ENCODE results near the gene UGGT1. TPM values are rescaled to one million over a fixed set of nuclear protein-coding genes. Genes with fewer than 3 reads are reported as not detected.

Gene UGGT1
- total RNA-seq, 5 donors from 2014 or later (not counting 1 experiment from before 2014, with no cell fraction given) = 46.0 to 50.8 (median 48.4) TPM

DNA sequence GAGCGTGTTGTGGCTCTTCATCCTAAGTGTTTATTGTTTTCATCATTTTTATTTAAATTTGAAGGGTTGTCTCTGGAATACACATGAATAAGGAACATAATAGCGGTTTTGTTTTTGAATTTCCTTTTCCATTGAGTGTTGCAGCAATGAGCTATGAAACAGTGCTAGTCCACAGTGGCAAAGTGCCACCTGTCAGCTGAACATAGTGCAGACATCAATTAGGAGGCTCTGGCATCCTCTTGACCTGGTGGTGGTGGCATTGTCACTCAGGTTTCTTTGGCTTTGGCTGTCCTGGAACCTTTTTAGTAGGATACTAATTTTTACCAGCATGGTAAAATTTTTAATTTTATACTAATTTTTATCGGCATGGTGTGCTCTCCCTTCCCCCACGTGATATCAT is 63.2 kb downstream of the UGGT1 start:
- Histone ChIP-seq H3K4me1 (ENCODE audit: control insufficient read depth in 1 of 2, extremely low read depth in 1 of 2, insufficient read depth in 2 of 2, low read length in 2 of 2) (no peaks in the 10 kb centered on the region), H3K9me3 (no peaks in the 10 kb centered on the region), H3K4me3 (ENCODE audit: control insufficient read depth in 1 of 2, extremely low read depth in 1 of 2, low read length in 1 of 2) (no peak overlapping the region), H3K27ac (ENCODE audit: low read length) (no peak overlapping the region), H3K27me3 (replicated peaks in 1 of 2; ENCODE audit: control insufficient read depth in 2 of 2, extremely low read depth in 1 of 2, insufficient read depth in 2 of 2, low read length in 1 of 2) (no peaks in the 10 kb centered on the region), H3K36me3 (ENCODE audit: control insufficient read depth in 2 of 2, extremely low read depth in 1 of 2, insufficient read depth in 1 of 2, low read length in 1 of 2) (peaks cover 7 to 78% of the 10 kb centered on the region in 2 donors)
- ATAC-seq (replicated peaks in 1 of 4) (no peak), DNase-seq (no peak)
- Mint-ChIP-seq H3K27me3 (no peaks in the 10 kb centered on the region), H3K4me3 (no peak overlapping the region), H3K4me1 (no peaks in the 10 kb centered on the region), H3K27ac (no peak overlapping the region), H3K9me3 (no peaks in the 10 kb centered on the region), H3K36me3 (peaks cover 55% of the 10 kb centered on the region)
- CTCF ChIA-PET = no interaction called here
- POLR2A ChIA-PET = no interaction called here
- 100% methylated on average over 1 of the region's 4 CpGs for WGBS (ENCODE audit: insufficient coverage)

- H3K9me3 Mint-ChIP-seq = no peaks in the 10 kb centered on the region
- Histone ChIP-seq H3K27ac (ENCODE audit: low read length) (no peak overlapping the region), H3K27me3 (replicated peaks in 1 of 2; ENCODE audit: control insufficient read depth in 2 of 2, extremely low read depth in 1 of 2, insufficient read depth in 2 of 2, low read length in 1 of 2) (no peaks in the 10 kb centered on the region), H3K4me1 (ENCODE audit: control insufficient read depth in 1 of 2, extremely low read depth in 1 of 2, insufficient read depth in 2 of 2, low read length in 2 of 2) (no peaks in the 10 kb centered on the region), H3K4me3 (ENCODE audit: control insufficient read depth in 1 of 2, extremely low read depth in 1 of 2, low read length in 1 of 2) (no peak overlapping the region), H3K36me3 (ENCODE audit: control insufficient read depth in 2 of 2, extremely low read depth in 1 of 2, insufficient read depth in 1 of 2, low read length in 1 of 2) (peaks cover 7 to 81% of the 10 kb centered on the region in 2 donors), H3K9me3 (no peaks in the 10 kb centered on the region)
- no peak for DNase-seq
- no peak for ATAC-seq (replicated peaks in 1 of 4)
- POLR2A ChIA-PET = no interaction called here
- peaks cover 63% of the 10 kb centered on the region for H3K36me3 Mint-ChIP-seq
- CTCF ChIA-PET = no interaction called here
- 100% methylated on average over 4 of the region's 9 CpGs for WGBS (ENCODE audit: insufficient coverage)
- H3K27ac Mint-ChIP-seq = no peak overlapping the region
- no peaks in the 10 kb centered on the region for H3K4me1 Mint-ChIP-seq
- no peak overlapping the region for H3K4me3 Mint-ChIP-seq
- no peaks in the 10 kb centered on the region for H3K27me3 Mint-ChIP-seq
Observed at GRCh38 chr2:128155970-128156369, 65.0 kb downstream of the UGGT1 start.

GRCh38 chr2:128156812-128157211 is 65.8 kb downstream of the UGGT1 start:
- Mint-ChIP-seq H3K36me3 (peaks cover 59% of the 10 kb centered on the region), H3K4me1 (no peaks in the 10 kb centered on the region), H3K4me3 (no peak overlapping the region), H3K27me3 (no peaks in the 10 kb centered on the region), H3K9me3 (no peaks in the 10 kb centered on the region), H3K27ac (no peak overlapping the region)
- Histone ChIP-seq H3K36me3 (ENCODE audit: control insufficient read depth in 2 of 2, extremely low read depth in 1 of 2, insufficient read depth in 1 of 2, low read length in 1 of 2) (peaks cover 4 to 79% of the 10 kb centered on the region in 2 donors), H3K4me1 (ENCODE audit: control insufficient read depth in 1 of 2, extremely low read depth in 1 of 2, insufficient read depth in 2 of 2, low read length in 2 of 2) (no peaks in the 10 kb centered on the region), H3K9me3 (no peaks in the 10 kb centered on the region), H3K27me3 (replicated peaks in 1 of 2; ENCODE audit: control insufficient read depth in 2 of 2, extremely low read depth in 1 of 2, insufficient read depth in 2 of 2, low read length in 1 of 2) (no peaks in the 10 kb centered on the region), H3K4me3 (ENCODE audit: control insufficient read depth in 1 of 2, extremely low read depth in 1 of 2, low read length in 1 of 2) (no peak overlapping the region), H3K27ac (ENCODE audit: low read length) (no peak overlapping the region)
- ATAC-seq (replicated peaks in 1 of 4) (no peak), DNase-seq (no peak)
- ChIA-PET POLR2A (no interaction called here), CTCF (no interaction called here)
- no CpG with 5 or more reads among the region's 3 CpGs for WGBS (ENCODE audit: insufficient coverage)

- Histone ChIP-seq H3K4me1 (ENCODE audit: control insufficient read depth in 1 of 2, extremely low read depth in 1 of 2, insufficient read depth in 2 of 2, low read length in 2 of 2) (no peaks in the 10 kb centered on the region), H3K4me3 (ENCODE audit: control insufficient read depth in 1 of 2, extremely low read depth in 1 of 2, low read length in 1 of 2) (no peak overlapping the region), H3K9me3 (no peaks in the 10 kb centered on the region), H3K27ac (ENCODE audit: low read length) (no peak overlapping the region), H3K36me3 (ENCODE audit: control insufficient read depth in 2 of 2, extremely low read depth in 1 of 2, insufficient read depth in 1 of 2, low read length in 1 of 2) (peaks cover 4 to 81% of the 10 kb centered on the region in 2 donors), H3K27me3 (replicated peaks in 1 of 2; ENCODE audit: control insufficient read depth in 2 of 2, extremely low read depth in 1 of 2, insufficient read depth in 2 of 2, low read length in 1 of 2) (no peaks in the 10 kb centered on the region)
- Mint-ChIP-seq H3K9me3 (no peaks in the 10 kb centered on the region), H3K36me3 (peaks cover 61% of the 10 kb centered on the region), H3K27ac (no peak overlapping the region), H3K27me3 (no peaks in the 10 kb centered on the region), H3K4me1 (no peaks in the 10 kb centered on the region), H3K4me3 (no peak overlapping the region)
- ATAC-seq (replicated peaks in 1 of 4) (no peak), DNase-seq (no peak)
- 100% methylated on average over 2 of the region's 3 CpGs for WGBS (ENCODE audit: insufficient coverage)
- POLR2A ChIA-PET = no interaction called here
- CTCF ChIA-PET = no interaction called here
Observed at GRCh38 chr2:128157644-128158043, 66.6 kb downstream of the UGGT1 start.

GRCh38 chr2:128158176-128158575 is 67.2 kb downstream of the UGGT1 start:
- ChIA-PET POLR2A (no interaction called here), CTCF (no interaction called here)
- ATAC-seq (replicated peaks in 1 of 4) (no peak), DNase-seq (no peak)
- H3K9me3 Mint-ChIP-seq = no peaks in the 10 kb centered on the region
- no peaks in the 10 kb centered on the region for H3K4me1 Mint-ChIP-seq
- Histone ChIP-seq H3K27me3 (replicated peaks in 1 of 2; ENCODE audit: control insufficient read depth in 2 of 2, extremely low read depth in 1 of 2, insufficient read depth in 2 of 2, low read length in 1 of 2) (no peaks in the 10 kb centered on the region), H3K4me1 (ENCODE audit: control insufficient read depth in 1 of 2, extremely low read depth in 1 of 2, insufficient read depth in 2 of 2, low read length in 2 of 2) (no peaks in the 10 kb centered on the region), H3K9me3 (no peaks in the 10 kb centered on the region), H3K36me3 (ENCODE audit: control insufficient read depth in 2 of 2, extremely low read depth in 1 of 2, insufficient read depth in 1 of 2, low read length in 1 of 2) (peaks cover 4 to 76% of the 10 kb centered on the region in 2 donors), H3K27ac (ENCODE audit: low read length) (no peak overlapping the region), H3K4me3 (ENCODE audit: control insufficient read depth in 1 of 2, extremely low read depth in 1 of 2, low read length in 1 of 2) (no peak overlapping the region)
- WGBS (ENCODE audit: insufficient coverage) = no CpG with 5 or more reads among the region's 1 CpG
- no peaks in the 10 kb centered on the region for H3K27me3 Mint-ChIP-seq
- peaks cover 61% of the 10 kb centered on the region for H3K36me3 Mint-ChIP-seq
- H3K4me3 Mint-ChIP-seq = no peak overlapping the region
- H3K27ac Mint-ChIP-seq = no peak overlapping the region

DNA sequence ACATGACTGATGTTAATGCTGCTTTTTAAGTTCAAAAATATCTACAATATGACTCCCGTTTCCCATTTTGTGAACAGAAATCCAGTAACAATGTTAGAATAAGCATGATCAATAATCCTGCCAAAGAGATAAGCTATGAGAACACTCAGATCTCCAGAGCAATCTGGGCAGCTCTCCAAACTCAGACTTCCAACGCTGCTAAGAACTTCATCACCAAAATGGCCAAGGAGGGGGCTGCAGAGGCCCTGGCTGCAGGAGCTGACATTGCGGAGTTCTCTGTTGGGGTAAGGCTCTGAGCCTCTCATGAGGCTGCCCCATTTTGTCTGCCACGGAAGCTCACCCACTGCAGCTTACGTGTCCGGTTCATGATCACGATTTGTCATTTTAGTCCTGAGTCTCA is 68.4 kb downstream of the UGGT1 start:
- peaks cover under 1 to 71% of the 10 kb centered on the region in 2 donors for H3K36me3 ChIP-seq (ENCODE audit: control insufficient read depth in 2 of 2, extremely low read depth in 1 of 2, insufficient read depth in 1 of 2, low read length in 1 of 2)
- Mint-ChIP-seq H3K27ac (no peak overlapping the region), H3K9me3 (no peaks in the 10 kb centered on the region), H3K27me3 (no peaks in the 10 kb centered on the region), H3K4me3 (no peak overlapping the region), H3K36me3 (peaks cover 58% of the 10 kb centered on the region), H3K4me1 (no peaks in the 10 kb centered on the region)
- DNase-seq (no peak), ATAC-seq (replicated peaks in 1 of 4) (no peak)
- ChIA-PET CTCF (interaction anchor here in 1 of 2 donors (0.7 kb wide), 1 partner anchor 19 kb away, joined by 5 read pairs; no protein-coding TSS in a partner anchor), POLR2A (no interaction called here)
- no peaks in the 10 kb centered on the region for H3K4me1 ChIP-seq (ENCODE audit: control insufficient read depth in 1 of 2, extremely low read depth in 1 of 2, insufficient read depth in 2 of 2, low read length in 2 of 2)
- WGBS (ENCODE audit: insufficient coverage) = no CpG with 5 or more reads among the region's 7 CpGs
- H3K27me3 ChIP-seq (replicated peaks in 1 of 2; ENCODE audit: control insufficient read depth in 2 of 2, extremely low read depth in 1 of 2, insufficient read depth in 2 of 2, low read length in 1 of 2) = no peaks in the 10 kb centered on the region
- no peaks in the 10 kb centered on the region for H3K9me3 ChIP-seq
- H3K27ac ChIP-seq (ENCODE audit: low read length) = no peak overlapping the region
- no peak overlapping the region for H3K4me3 ChIP-seq (ENCODE audit: control insufficient read depth in 1 of 2, extremely low read depth in 1 of 2, low read length in 1 of 2)

GRCh38 chr2:128160616-128161275 is 69.7 kb downstream of the UGGT1 start:
- H3K27me3 ChIP-seq (replicated peaks in 1 of 2; ENCODE audit: control insufficient read depth in 2 of 2, extremely low read depth in 1 of 2, insufficient read depth in 2 of 2, low read length in 1 of 2) = no peaks in the 10 kb centered on the region
- H3K9me3 ChIP-seq = no peaks in the 10 kb centered on the region
- H3K9me3 Mint-ChIP-seq = no peaks in the 10 kb centered on the region
- ChIA-PET POLR2A (no interaction called here), CTCF (interaction anchor here in 1 of 2 donors (0.5 kb wide), 1 partner anchor 45 kb away, joined by 3 read pairs; no protein-coding TSS in a partner anchor)
- peaks cover 56% of the 10 kb centered on the region for H3K36me3 Mint-ChIP-seq
- no peaks in the 10 kb centered on the region for H3K4me1 ChIP-seq (ENCODE audit: control insufficient read depth in 1 of 2, extremely low read depth in 1 of 2, insufficient read depth in 2 of 2, low read length in 2 of 2)
- H3K4me1 Mint-ChIP-seq = no peaks in the 10 kb centered on the region
- no peak overlapping the region for H3K4me3 Mint-ChIP-seq
- no peak overlapping the region for H3K27ac ChIP-seq (ENCODE audit: low read length)
- DNase-seq (no peak), ATAC-seq (replicated peaks in 1 of 4) (no peak)
- H3K36me3 ChIP-seq (ENCODE audit: control insufficient read depth in 2 of 2, extremely low read depth in 1 of 2, insufficient read depth in 1 of 2, low read length in 1 of 2) = peaks cover 0 to 72% of the 10 kb centered on the region in 2 donors
- no peaks in the 10 kb centered on the region for H3K27me3 Mint-ChIP-seq
- H3K27ac Mint-ChIP-seq = no peak overlapping the region
- WGBS (ENCODE audit: insufficient coverage) = no CpG with 5 or more reads among the region's 9 CpGs
- no peak overlapping the region for H3K4me3 ChIP-seq (ENCODE audit: control insufficient read depth in 1 of 2, extremely low read depth in 1 of 2, low read length in 1 of 2)
